SK-N-SH treated with all-trans-retinoic acid at 6 μM for 48 hours (cell line): ENCODE data around the gene UBXN1.

ENCODE experiments used
- ARNTL ChIP-seq: fragments of 450-650 bp; formaldehyde crosslinking; IDR thresholded peaks from 2 replicates; pipeline ENCODE4 v1.5.0; 2020; ENCODE audit warnings: low read depth, mild to moderate bottlenecking, moderate library complexity, borderline replicate concordance
- BACH2 ChIP-seq: fragments of 250-450 bp; sonication (Bioruptor Pico); IDR thresholded peaks from 2 replicates; pipeline ENCODE4 v1.9.0; 2021; ENCODE audit warnings: mild to moderate bottlenecking, borderline replicate concordance
- ESRRG ChIP-seq: fragments of 250-450 bp; sonication (Bioruptor Pico); IDR thresholded peaks from 2 replicates; pipeline ENCODE4 v1.6.1; 2021; ENCODE audit warnings: mild to moderate bottlenecking
- GLIS3 ChIP-seq: fragments of 250-450 bp; sonication (Bioruptor Pico); IDR thresholded peaks from 2 replicates; pipeline ENCODE4 v1.5.0; 2020; ENCODE audit warnings: mild to moderate bottlenecking, moderate library complexity
- RARB ChIP-seq: fragments of 250-450 bp; sonication (Bioruptor Pico); IDR thresholded peaks from 2 replicates; pipeline ENCODE4 v1.8.0; 2021; ENCODE audit warnings: mild to moderate bottlenecking, moderate library complexity
- ZC3H10 ChIP-seq: fragments of 250-450 bp; sonication (Bioruptor Pico); IDR thresholded peaks from 2 replicates; pipeline ENCODE4 v1.5.1; 2021; ENCODE audit warnings: mild to moderate bottlenecking, moderate library complexity
- ZNF8 ChIP-seq: fragments of 450-650 bp; formaldehyde crosslinking; IDR thresholded peaks from 2 replicates; pipeline ENCODE4 v1.5.0; 2020; ENCODE audit warnings: mild to moderate bottlenecking, moderate library complexity
- TF ChIP-seq, protein P1 (sequence below): fragments of 250-450 bp; sonication (Bioruptor Pico); IDR thresholded peaks from 2 replicates; pipeline ENCODE4 v1.8.0; 2020; ENCODE audit warnings: mild to moderate bottlenecking, moderate library complexity, borderline replicate concordance
- TF ChIP-seq, protein P2 (sequence below): fragments of 250-450 bp; sonication (Bioruptor Pico); IDR thresholded peaks from 2 replicates; pipeline ENCODE4 v1.5.1; 2020; ENCODE audit warnings: low read depth, mild to moderate bottlenecking, moderate library complexity
- TF ChIP-seq, protein P3 (sequence below): fragments of 250-450 bp; sonication (Bioruptor Pico); IDR thresholded peaks from 2 replicates; pipeline ENCODE4 v1.5.1; 2021; ENCODE audit warnings: mild to moderate bottlenecking, moderate library complexity

DNA sequence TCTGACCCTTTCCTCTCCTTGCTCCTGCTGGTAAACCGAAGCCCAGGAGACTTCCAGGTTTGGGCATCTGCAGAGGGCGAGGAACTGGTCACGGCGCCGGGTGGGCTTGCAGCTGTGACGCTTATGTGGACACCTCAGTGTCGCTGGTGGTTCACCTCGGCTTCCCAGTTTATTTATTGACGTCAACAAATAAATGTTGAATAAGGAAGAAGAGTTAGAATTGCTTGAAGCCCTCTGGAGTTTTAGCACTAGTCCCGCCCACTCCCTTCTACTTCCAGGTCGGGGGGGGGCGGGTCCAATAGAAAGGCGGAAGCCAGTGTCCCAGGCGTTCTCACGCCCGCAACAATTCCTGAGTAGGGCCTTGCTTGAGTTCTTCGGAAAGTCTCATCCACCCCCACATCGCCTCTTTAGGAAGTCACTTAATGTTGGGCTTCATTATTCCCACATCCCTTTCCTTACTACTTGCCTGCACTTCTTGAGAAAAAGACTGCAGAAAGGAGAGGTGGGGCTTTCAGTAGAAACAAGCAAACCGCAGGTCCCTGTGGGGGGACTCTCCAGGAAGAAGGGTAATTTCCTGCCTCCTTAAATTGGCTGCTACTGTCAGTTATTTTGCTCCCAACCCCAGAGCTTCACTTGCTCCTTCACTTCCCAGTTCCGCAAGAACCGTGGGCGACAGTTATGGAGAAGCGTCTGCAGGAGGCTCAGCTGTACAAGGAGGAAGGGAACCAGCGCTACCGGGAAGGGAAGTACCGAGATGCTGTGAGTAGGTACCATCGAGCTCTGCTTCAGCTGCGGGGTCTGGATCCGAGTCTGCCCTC, 49.5 kb upstream of the UBXN1 start, which contains the start of gene TTC9C:
- TF ChIP-seq RARB (CRISPR knock-in tag) (no peak), ARNTL (no peak), ESRRG (no peak), BACH2 (CRISPR knock-in tag) (no peak), ZC3H10 (CRISPR knock-in tag) (no peak), ZNF8 (CRISPR knock-in tag) (no peak), GLIS3 (CRISPR knock-in tag) (no peak)
- TF ChIP-seq, protein P1, sequence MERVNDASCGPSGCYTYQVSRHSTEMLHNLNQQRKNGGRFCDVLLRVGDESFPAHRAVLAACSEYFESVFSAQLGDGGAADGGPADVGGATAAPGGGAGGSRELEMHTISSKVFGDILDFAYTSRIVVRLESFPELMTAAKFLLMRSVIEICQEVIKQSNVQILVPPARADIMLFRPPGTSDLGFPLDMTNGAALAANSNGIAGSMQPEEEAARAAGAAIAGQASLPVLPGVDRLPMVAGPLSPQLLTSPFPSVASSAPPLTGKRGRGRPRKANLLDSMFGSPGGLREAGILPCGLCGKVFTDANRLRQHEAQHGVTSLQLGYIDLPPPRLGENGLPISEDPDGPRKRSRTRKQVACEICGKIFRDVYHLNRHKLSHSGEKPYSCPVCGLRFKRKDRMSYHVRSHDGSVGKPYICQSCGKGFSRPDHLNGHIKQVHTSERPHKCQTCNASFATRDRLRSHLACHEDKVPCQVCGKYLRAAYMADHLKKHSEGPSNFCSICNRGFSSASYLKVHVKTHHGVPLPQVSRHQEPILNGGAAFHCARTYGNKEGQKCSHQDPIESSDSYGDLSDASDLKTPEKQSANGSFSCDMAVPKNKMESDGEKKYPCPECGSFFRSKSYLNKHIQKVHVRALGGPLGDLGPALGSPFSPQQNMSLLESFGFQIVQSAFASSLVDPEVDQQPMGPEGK (CRISPR knock-in tag) = no peak
- TF ChIP-seq, protein P2, sequence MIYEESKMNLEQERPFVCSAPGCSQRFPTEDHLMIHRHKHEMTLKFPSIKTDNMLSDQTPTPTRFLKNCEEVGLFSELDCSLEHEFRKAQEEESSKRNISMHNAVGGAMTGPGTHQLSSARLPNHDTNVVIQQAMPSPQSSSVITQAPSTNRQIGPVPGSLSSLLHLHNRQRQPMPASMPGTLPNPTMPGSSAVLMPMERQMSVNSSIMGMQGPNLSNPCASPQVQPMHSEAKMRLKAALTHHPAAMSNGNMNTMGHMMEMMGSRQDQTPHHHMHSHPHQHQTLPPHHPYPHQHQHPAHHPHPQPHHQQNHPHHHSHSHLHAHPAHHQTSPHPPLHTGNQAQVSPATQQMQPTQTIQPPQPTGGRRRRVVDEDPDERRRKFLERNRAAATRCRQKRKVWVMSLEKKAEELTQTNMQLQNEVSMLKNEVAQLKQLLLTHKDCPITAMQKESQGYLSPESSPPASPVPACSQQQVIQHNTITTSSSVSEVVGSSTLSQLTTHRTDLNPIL (CRISPR knock-in tag) = no peak
- TF ChIP-seq, protein P3, sequence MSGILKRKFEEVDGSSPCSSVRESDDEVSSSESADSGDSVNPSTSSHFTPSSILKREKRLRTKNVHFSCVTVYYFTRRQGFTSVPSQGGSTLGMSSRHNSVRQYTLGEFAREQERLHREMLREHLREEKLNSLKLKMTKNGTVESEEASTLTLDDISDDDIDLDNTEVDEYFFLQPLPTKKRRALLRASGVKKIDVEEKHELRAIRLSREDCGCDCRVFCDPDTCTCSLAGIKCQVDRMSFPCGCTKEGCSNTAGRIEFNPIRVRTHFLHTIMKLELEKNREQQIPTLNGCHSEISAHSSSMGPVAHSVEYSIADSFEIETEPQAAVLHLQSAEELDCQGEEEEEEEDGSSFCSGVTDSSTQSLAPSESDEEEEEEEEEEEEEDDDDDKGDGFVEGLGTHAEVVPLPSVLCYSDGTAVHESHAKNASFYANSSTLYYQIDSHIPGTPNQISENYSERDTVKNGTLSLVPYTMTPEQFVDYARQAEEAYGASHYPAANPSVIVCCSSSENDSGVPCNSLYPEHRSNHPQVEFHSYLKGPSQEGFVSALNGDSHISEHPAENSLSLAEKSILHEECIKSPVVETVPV (CRISPR knock-in tag) = no peak
